Measurements from ENCODE around the gene NPBWR2. TPM values are rescaled to one million over a fixed set of nuclear protein-coding genes. Genes with fewer than 3 reads are reported as not detected.

The NPBWR2 gene
- polyA plus RNA-seq, 3 donors, result not detected

DNA sequence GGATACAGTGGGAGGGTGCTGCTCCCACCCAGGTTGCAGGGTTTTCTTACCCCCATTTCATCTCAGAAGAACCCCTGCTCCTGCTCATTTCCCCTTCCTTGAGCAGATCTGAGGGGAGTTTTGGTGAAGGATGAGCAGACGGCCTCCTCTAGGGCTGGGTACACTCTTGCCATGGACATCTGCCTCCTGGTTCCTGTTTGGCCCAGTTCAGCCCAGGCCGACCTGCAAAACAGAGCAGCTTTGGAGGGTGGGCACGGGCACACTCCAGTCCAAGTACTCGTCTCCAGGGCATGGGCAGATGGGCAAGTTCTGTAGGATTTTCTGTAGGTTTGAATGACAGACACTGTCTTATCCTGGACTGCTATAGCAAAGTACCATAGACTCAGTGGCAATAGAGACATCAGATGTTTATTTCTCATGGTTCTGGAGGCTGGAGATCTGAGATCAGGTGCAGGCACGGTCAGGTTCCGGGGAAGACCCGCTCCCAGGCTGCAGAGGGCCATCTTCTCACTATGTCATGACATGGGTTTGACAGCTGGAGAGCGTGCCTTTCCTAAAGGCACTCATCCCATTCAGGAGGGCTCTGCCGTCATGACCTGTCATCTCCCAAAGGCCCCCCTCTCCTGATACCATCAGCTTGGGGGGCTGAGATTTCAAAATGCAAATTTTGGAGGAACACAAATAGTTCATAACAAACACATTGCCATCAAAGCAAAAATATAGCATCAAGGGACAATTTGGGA, 6.2 kb downstream of the NPBWR2 start:
- intact Hi-C loops (cut with micrococcal nuclease), result no loop called here
- Mint-ChIP-seq H3K4me3 (peak overlapping the region in 1 of 2 donors; percentile 82), H3K27ac (no peak overlapping the region), H3K27me3 (ENCODE audit: low read depth in 3 of 3) (peaks cover 30 to 37% (median 33%) of the 10 kb centered on the region in 3 donors), H3K9me3 (peaks cover 2 to 9% (median 5%) of the 10 kb centered on the region in 7 donors), H3K36me3 (peaks cover 40 to 49% of the 10 kb centered on the region in 2 donors), H3K4me1 (peaks cover 6% of the 10 kb centered on the region)
- Histone ChIP-seq H3K27me3 (ENCODE audit: control insufficient read depth in 2 of 2, insufficient read depth in 2 of 2, low read length in 2 of 2) (peaks cover 6 to 33% of the 10 kb centered on the region in 2 donors), H2AFZ (ENCODE audit: insufficient read depth, low read depth, low read length, poor library complexity, severe bottlenecking) (no peak overlapping the region), H3K79me2 (ENCODE audit: insufficient read depth, low read length) (no peaks in the 10 kb centered on the region), H3K4me1 (ENCODE audit: control insufficient read depth in 1 of 2, insufficient read depth in 2 of 2, low read length in 2 of 2) (peaks cover 4 to 7% of the 10 kb centered on the region in 2 donors), H4K20me1 (ENCODE audit: insufficient read depth, low read length) (peaks cover 20% of the 10 kb centered on the region), H3K27ac (ENCODE audit: low read depth in 1 of 2, low read length in 2 of 2) (no peak overlapping the region), H3K9me3 (replicated peaks in 1 of 2; ENCODE audit: control insufficient read depth in 1 of 2, insufficient read depth in 1 of 2, low read length in 2 of 2) (no peaks in the 10 kb centered on the region), H3K9ac (ENCODE audit: insufficient read depth, low read length, poor library complexity, severe bottlenecking) (no peak overlapping the region), H3K4me2 (replicated peaks; ENCODE audit: extremely low read depth, low read length, poor library complexity, severe bottlenecking) (no peak overlapping the region), H3K4me3 (replicated peaks in 1 of 3; ENCODE audit: low read depth in 2 of 3, low read length in 3 of 3) (no peak overlapping the region), H3K36me3 (replicated peaks in 1 of 2; ENCODE audit: control insufficient read depth in 1 of 2, insufficient read depth in 2 of 2, low read length in 2 of 2) (peaks cover 41 to 44% of the 10 kb centered on the region in 2 donors)
- DNase-seq, result no peak
- TF ChIP-seq, protein P1, sequence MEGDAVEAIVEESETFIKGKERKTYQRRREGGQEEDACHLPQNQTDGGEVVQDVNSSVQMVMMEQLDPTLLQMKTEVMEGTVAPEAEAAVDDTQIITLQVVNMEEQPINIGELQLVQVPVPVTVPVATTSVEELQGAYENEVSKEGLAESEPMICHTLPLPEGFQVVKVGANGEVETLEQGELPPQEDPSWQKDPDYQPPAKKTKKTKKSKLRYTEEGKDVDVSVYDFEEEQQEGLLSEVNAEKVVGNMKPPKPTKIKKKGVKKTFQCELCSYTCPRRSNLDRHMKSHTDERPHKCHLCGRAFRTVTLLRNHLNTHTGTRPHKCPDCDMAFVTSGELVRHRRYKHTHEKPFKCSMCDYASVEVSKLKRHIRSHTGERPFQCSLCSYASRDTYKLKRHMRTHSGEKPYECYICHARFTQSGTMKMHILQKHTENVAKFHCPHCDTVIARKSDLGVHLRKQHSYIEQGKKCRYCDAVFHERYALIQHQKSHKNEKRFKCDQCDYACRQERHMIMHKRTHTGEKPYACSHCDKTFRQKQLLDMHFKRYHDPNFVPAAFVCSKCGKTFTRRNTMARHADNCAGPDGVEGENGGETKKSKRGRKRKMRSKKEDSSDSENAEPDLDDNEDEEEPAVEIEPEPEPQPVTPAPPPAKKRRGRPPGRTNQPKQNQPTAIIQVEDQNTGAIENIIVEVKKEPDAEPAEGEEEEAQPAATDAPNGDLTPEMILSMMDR (IDR thresholded peaks at IDR 0.05), result no peak
- 91% methylated on average over 7 of the region's 9 CpGs for WGBS (ENCODE audit: insufficient coverage)

DNA sequence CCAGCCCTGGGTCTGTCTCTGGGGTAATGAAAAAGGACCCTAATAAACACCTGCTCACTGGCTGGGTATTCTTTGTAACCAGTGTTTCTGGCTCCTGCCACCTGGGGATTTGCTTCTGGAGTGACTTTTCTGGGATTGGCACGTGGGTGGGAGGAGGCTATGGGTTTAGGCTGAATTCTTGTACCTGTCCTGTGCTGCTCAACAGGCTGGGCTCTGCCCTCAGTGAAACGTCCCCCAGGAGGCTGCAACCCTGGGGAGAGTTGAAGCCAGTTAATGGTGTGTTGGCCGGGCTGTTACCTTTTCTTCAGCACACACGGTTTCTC, 6.8 kb downstream of the NPBWR2 start:
- H3K9me3 ChIP-seq (replicated peaks in 1 of 2; ENCODE audit: control insufficient read depth in 1 of 2, insufficient read depth in 1 of 2, low read length in 2 of 2), result no peaks in the 10 kb centered on the region
- Mint-ChIP-seq H3K27ac (no peak overlapping the region), H3K27me3 (ENCODE audit: low read depth in 3 of 3) (peaks cover 30 to 37% (median 33%) of the 10 kb centered on the region in 3 donors), H3K4me3 (no peak overlapping the region), H3K36me3 (peaks cover 41 to 51% of the 10 kb centered on the region in 2 donors), H3K9me3 (peaks cover 2 to 10% (median 5%) of the 10 kb centered on the region in 7 donors), H3K4me1 (peaks cover 6% of the 10 kb centered on the region)
- H3K79me2 ChIP-seq (ENCODE audit: insufficient read depth, low read length), result no peaks in the 10 kb centered on the region
- no CpG with 5 or more reads among the region's 4 CpGs for WGBS (ENCODE audit: insufficient coverage)
- peaks cover 6 to 33% of the 10 kb centered on the region in 2 donors for H3K27me3 ChIP-seq (ENCODE audit: control insufficient read depth in 2 of 2, insufficient read depth in 2 of 2, low read length in 2 of 2)
- no peak overlapping the region for H3K27ac ChIP-seq (ENCODE audit: low read depth in 1 of 2, low read length in 2 of 2)
- TF ChIP-seq, protein P1 (IDR thresholded peaks at IDR 0.05), result no peak
- H3K4me1 ChIP-seq (ENCODE audit: control insufficient read depth in 1 of 2, insufficient read depth in 2 of 2, low read length in 2 of 2), result peaks cover 4 to 7% of the 10 kb centered on the region in 2 donors
- no peak overlapping the region for H2AFZ ChIP-seq (ENCODE audit: insufficient read depth, low read depth, low read length, poor library complexity, severe bottlenecking)
- DNase-seq, result no peak
- H3K4me2 ChIP-seq (replicated peaks; ENCODE audit: extremely low read depth, low read length, poor library complexity, severe bottlenecking), result no peak overlapping the region
- H3K4me3 ChIP-seq (replicated peaks in 1 of 3; ENCODE audit: low read depth in 2 of 3, low read length in 3 of 3), result no peak overlapping the region
- intact Hi-C loops (cut with micrococcal nuclease), result no loop called here
- H4K20me1 ChIP-seq (ENCODE audit: insufficient read depth, low read length), result peaks cover 20% of the 10 kb centered on the region
- no peak overlapping the region for H3K9ac ChIP-seq (ENCODE audit: insufficient read depth, low read length, poor library complexity, severe bottlenecking)
- peaks cover 41 to 50% of the 10 kb centered on the region in 2 donors for H3K36me3 ChIP-seq (replicated peaks in 1 of 2; ENCODE audit: control insufficient read depth in 1 of 2, insufficient read depth in 2 of 2, low read length in 2 of 2)
